NOMO-1 treated with dmso at 0.1 percent for 144 hours (cell line): Measurements from ENCODE around the gene LRRN1.
"Not testable (repeated sequence)": the region's sequence is repeated elsewhere in the genome, so short reads cannot be mapped to it uniquely, and the experiment has no call there.

ENCODE experiments used
- DNase-seq: peaks from one replicate; lab custom pipeline; 2025; ENCODE audit not compliant: unreplicated experiment; lab: John Stamatoyannopoulos, UW

LRRN1 gene

DNA sequence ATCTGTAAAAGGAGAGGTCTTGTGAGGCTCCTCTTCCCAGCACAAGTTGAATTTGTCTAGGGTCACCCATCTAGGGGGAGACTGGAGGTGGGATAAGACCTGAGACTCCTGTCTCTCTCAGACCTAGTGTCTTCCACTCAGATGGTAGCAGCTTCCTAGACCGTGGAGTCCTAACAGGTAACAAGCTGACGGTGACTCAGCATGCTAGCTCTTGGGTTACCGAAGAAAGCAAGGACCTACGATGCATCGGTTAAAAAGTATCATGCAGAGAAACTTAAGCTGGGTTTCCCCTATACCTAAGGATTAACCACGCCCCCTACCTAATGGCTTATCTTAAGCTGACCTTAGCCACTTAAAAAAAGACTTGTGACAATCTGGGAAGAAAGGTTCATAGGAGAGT is 7.6 kb downstream of the LRRN1 start:
- no peak for DNase-seq

DNA sequence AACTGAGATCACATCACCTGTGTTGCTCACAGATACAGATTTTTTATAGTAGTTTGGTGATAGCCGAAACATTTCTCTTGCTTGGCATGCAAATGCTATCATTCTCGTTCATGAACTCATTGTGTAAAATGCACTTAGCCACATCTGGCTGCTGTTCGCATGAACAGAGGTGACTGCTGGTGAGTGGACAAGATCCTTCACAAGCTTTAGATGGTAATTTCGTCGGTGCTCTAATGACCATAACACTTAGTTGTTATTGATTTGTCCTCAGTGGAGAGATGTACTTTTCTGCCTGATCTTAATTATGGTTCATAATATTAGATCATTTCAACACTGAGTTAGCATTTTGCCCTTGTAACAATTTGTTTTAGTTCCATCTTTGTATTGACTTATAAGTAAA is 13.8 kb downstream of the LRRN1 start:
- no peak for DNase-seq

GRCh38 chr3:3815206-3815605 is 16.0 kb downstream of the LRRN1 start:
- no peak for DNase-seq

GRCh38 chr3:3816034-3816433 is 16.8 kb downstream of the LRRN1 start:
- no peak for DNase-seq

- DNase-seq: peak; percentile 40
These were observed 18.6 kb downstream of the LRRN1 start for GRCh38 chr3:3817865-3818264.

DNA sequence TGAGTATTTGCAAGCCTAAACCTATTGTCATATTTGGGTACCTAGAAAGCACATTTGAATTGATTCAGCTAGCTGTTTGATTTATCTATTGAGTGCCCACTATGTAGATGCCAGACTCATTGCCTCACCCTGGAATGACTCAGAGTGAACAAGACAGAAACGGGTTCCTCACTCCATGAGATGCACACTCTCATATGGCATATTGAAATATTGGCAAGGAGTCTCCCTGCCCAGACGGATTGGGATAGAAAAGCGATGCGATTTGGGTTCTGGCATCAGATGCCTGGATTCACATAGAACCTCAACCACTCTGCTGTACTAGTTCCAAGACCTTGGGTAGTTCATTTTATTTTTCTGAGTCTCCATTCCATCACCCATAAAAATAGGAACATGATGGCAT is 22.5 kb downstream of the LRRN1 start:
- DNase-seq: no peak

DNA sequence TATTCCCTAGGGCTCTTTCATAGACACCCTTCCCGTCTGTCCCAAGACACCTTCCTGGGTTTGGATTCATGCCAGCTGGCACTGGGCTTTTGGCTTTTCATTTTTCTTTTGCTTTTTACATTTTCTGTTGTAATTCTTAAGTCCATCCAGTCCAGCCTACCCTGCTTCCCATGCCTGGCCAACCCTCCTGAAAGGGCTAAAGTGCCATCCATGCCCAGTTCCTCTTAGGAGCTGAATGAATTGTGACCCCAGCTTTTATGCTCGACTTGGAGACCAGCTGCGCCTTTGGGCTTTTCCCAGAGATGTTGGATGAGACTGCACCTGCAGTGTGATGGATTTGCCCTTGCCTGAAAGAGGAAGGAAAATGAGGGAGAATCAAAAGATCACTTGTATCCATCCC is 25.8 kb downstream of the LRRN1 start:
- DNase-seq: no peak

- no peak for DNase-seq
These were observed 27.3 kb downstream of the LRRN1 start for GRCh38 chr3:3826521-3826920.

DNA sequence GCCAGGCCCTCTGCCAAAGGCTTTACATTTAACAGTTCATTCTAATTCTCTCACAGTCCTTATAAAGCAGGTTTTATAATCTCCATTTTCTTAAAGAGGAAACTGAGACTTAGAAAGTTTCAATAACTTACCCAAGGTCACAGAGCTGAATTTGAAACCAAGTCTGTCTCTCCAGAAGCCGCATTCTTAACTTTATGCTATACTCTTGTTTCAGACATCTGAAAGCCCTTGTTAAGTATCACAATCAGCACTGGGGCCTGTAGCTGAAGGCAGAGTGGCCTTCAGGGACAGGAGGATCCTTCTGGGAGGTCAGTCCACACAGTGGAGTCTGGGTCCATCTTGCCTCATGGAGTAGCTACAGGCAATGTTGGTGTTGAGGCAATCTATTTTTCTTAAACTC is 27.9 kb downstream of the LRRN1 start:
- no peak for DNase-seq

GRCh38 chr3:3828417-3828816 is 29.2 kb downstream of the LRRN1 start:
- not testable (repeated sequence) for DNase-seq

- no peak for DNase-seq
These were observed 37.6 kb downstream of the LRRN1 start for GRCh38 chr3:3836845-3837244.

- DNase-seq: no peak
These were observed 43.1 kb downstream of the LRRN1 start for GRCh38 chr3:3842356-3842755.

- DNase-seq: no peak
These were observed 49.0 kb downstream of the LRRN1 start for GRCh38 chr3:3847994-3848922.

DNA sequence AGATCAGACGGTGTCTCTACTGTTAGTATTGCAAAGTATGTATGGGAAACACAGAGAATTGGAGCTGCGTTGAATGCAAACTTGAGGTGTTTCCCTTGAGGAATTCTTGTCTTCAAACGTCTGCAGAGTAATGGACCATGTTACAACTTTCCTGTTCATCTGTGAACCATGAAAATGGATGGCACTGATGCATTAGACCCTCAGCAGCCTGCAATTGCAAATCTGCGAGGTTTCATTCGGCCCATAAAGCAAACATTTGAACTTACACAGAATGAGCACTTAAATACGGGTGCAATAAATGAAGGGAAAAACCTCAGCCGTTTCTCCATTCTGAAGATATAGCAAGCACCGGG is 49.7 kb downstream of the LRRN1 start:
- DNase-seq: no peak

DNA sequence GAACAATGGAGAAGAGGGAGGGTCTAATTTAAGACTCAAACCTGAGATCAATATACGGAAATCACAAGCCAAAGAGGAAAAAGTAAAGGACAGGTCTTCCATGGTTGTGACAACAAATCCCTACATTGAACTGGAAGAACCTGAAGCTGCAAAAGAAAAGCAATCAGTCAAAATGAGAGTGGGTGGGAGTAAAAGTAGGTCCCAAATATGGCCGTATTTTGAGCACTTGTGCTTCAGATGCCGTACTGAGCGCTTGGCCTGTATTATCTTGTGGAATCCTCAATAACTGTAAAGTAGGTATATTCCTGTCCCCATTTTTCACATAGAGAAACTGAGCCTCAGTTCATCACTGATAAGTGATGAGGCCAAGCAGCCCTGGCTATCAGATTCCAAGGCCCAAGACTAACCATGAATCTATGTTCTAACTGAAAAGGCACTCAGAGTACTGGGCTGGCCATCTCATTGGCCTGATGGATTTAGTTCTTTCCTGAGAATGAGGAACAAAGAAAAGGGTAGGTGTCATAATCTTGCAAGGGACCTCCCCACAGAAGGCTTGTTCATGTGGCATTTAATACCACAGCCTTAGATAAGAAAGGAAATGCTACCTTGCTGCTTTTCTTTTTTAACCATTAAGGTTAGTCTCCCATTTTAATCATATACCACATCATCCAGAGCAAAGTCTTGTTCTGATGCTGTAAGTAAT is 52.5 kb downstream of the LRRN1 start:
- DNase-seq: no peak

GRCh38 chr3:3853544-3853943 is 54.3 kb downstream of the LRRN1 start:
- DNase-seq: peak; percentile 46

DNA sequence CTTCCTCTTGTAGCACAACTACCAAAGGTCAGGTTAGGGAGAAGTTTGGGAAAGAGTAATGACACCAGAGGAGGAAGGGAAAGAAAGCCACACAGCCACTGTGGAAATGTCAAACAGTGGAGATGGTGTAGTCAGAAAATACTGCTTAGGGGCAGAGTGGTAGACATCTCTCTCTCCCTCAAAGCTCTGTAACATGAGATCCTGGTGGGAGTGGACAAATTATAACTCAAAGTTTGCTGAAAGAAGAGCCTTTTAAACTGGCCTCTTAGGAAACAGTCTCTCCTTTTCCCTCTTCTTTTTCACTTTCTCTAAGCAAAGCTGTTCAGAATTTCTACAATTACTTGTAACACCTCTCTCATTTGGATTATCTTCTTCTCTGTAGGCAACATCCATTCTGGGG is 55.8 kb downstream of the LRRN1 start:
- no peak for DNase-seq

DNA sequence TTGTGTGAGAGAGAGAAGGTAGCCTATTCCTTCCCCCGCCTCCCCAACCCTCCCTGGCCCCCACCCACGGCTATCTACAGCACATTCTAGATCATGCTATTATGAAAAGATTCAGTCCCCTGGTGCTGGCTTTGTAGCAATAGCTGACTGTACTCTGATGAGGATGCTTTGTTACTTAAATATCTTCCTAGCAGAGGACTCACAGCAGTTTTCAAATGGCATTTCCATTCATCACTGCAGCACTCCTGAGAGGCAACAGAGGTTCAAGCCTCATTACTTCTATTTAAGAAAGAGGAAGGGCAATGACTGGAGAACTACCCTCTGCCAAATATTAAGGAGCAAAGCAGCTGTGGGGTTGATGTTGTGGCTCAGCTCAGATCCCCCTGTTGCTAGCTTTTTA is 61.0 kb downstream of the LRRN1 start:
- DNase-seq: no peak

GRCh38 chr3:3862534-3862933 is 63.3 kb downstream of the LRRN1 start:
- no peak for DNase-seq

DNA sequence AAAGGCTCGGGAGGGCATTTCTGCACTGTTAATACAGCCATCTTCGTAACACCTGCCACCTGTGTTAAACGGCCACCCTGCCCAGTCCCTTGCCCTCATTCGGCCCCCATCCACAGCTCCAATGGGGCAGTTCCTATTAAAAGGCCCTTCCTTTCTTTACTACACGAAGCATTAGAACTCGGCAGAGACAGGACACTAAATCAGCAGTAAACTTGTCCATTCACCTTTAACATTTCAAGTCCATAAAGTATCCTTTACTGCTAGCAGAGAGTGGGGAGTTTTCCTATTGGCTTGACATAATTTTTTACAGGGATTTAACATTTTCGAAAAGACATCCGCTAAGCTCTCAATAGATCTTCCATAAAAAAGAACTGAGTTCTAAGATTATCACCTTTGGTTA is 76.3 kb downstream of the LRRN1 start:
- no peak for DNase-seq

GRCh38 chr3:3881050-3881449 is 81.8 kb downstream of the LRRN1 start:
- DNase-seq: no peak

DNA sequence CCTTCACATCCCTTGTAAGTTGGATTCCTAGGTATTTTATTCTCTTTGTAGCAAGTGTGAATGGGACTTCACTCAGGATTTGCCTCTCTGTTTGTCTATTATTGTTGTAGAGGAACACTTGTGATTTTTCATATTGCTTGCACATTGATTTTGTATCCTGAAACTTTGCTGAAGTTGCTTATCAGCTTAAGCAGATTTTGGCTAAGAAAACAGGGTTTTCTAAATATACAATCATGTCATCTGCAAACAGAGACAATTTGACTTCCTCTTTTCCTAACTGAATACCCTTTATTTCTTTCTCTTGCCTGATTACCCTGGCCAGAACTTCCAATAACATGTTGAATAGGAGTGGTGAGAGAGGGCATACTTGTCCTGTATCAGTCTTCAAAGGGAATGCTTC is 88.1 kb downstream of the LRRN1 start:
- DNase-seq: not testable (repeated sequence)
